Left ventricle myocardium inferior (tissue), 1 donor: Measurements from ENCODE around the gene ACOX3. TPM values are rescaled to one million over a fixed set of nuclear protein-coding genes. Genes with fewer than 3 reads are reported as not detected.
A peak's percentile ranks its signal among the peaks of the same experiment; 100 is the strongest.

Experiments used
- DNase-seq: peaks from one replicate; pipeline ENCODE4 v3.0.0-alpha.2; 2020
- H3K27ac ChIP-seq: fragments of 200-600 bp; replicated peaks from 2 replicates; pipeline ENCODE4 v1.8.0; 2021
- H3K27me3 ChIP-seq: fragments of 200-600 bp; 2 replicates; pipeline ENCODE4 v1.8.0; 2021; ENCODE audit warnings: low read depth
- H3K36me3 ChIP-seq: fragments of 200-600 bp; 2 replicates; pipeline ENCODE4 v1.8.0; 2021
- H3K4me1 ChIP-seq: fragments of 200-600 bp; 2 replicates; pipeline ENCODE4 v1.8.0; 2021
- H3K4me3 ChIP-seq: fragments of 200-600 bp; 2 replicates; pipeline ENCODE4 v1.8.0; 2021; ENCODE audit warnings: mild to moderate bottlenecking, moderate library complexity
- H3K9me3 ChIP-seq: fragments of 200-600 bp; replicated peaks from 2 replicates; pipeline ENCODE4 v1.8.0; 2021
- intact Hi-C: fragments of 100-400 bp; cut with micrococcal nuclease; formaldehyde crosslinking; loops from one replicate; pipeline ENCODE4 v1.11.0; 2022
- total RNA-seq: library from RNA; stranded (reverse); fragmentation: NEBNext Ultra II Directional; extraction: Animal tissue kit (Norgen Biotek cat#: 25700); gene quantifications from one replicate; pipeline ENCODE4 v1.2.1, GENCODE V29; 2021
- TF ChIP-seq, protein P1 (sequence below): fragments of 200-600 bp; IDR thresholded peaks from 2 replicates; pipeline ENCODE4 v1.8.0; 2021; ENCODE audit warnings: antibody characterized with exemption, mild to moderate bottlenecking, borderline replicate concordance
- donor health status: DM: no; HTN: yes; CAD: no; lungs with severe emphysema.

The ACOX3 gene
- total RNA-seq, 1 donor from 2014 or later, result 22.0 TPM

DNA sequence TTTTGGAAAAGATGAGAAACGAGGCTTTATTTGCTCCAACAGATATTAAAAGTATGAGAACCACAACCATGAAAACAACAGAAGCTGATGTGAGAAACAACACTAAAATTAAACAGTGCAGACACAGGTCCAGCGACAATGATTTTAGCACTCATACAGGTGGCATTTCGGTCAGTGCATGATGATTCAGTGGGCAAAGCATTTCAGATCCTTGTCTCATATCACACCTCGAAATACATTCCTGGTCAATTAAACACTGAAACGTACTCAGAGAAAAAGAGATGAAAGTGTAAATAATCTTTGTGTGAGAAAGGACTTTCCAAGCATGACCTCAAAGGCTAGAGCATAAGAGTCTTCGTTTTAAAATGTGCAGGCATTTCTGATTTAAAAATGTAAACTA, 85.2 kb downstream of the ACOX3 start:
- peaks cover 38% of the 10 kb centered on the region for H3K4me1 ChIP-seq
- H3K4me3 ChIP-seq, result no peak overlapping the region
- no peaks in the 10 kb centered on the region for H3K36me3 ChIP-seq
- no peak for DNase-seq
- peak overlapping the region; percentile 37 for H3K27ac ChIP-seq
- intact Hi-C loops, result no loop called here
- no peaks in the 10 kb centered on the region for H3K9me3 ChIP-seq
- TF ChIP-seq, protein P1, sequence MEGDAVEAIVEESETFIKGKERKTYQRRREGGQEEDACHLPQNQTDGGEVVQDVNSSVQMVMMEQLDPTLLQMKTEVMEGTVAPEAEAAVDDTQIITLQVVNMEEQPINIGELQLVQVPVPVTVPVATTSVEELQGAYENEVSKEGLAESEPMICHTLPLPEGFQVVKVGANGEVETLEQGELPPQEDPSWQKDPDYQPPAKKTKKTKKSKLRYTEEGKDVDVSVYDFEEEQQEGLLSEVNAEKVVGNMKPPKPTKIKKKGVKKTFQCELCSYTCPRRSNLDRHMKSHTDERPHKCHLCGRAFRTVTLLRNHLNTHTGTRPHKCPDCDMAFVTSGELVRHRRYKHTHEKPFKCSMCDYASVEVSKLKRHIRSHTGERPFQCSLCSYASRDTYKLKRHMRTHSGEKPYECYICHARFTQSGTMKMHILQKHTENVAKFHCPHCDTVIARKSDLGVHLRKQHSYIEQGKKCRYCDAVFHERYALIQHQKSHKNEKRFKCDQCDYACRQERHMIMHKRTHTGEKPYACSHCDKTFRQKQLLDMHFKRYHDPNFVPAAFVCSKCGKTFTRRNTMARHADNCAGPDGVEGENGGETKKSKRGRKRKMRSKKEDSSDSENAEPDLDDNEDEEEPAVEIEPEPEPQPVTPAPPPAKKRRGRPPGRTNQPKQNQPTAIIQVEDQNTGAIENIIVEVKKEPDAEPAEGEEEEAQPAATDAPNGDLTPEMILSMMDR, result no peak
- H3K27me3 ChIP-seq, result no peaks in the 10 kb centered on the region

DNA sequence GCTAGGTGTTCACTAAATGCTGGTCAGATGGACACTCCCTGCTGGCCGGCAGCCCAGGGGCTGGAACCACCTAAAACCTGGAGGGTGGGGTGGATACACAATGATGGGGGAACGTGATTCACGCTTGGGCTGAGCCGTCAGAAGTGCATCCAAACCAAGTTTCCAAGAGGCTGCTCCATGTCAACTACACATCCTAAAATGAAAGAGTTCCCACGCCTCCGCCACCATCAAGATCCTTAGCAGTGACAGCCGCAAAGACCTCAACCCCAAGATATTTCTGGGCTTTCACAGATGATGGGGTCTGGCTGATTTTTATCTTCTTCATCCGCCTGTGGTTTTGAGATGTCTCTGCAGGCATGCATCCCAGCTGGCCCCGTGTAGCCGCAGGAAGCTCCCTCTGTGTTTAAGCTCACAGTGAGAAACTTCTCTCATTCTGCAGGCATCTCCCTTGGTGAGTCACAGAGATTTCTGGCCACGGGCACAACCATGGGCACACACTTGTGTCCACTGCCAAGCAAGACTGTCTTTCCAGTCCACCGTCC, 86.5 kb downstream of the ACOX3 start:
- Histone ChIP-seq H3K27ac (no peak overlapping the region), H3K4me3 (no peak overlapping the region), H3K4me1 (peaks cover 38% of the 10 kb centered on the region), H3K9me3 (no peaks in the 10 kb centered on the region), H3K36me3 (no peaks in the 10 kb centered on the region), H3K27me3 (no peaks in the 10 kb centered on the region)
- no peak for DNase-seq
- TF ChIP-seq, protein P1, result no peak
- intact Hi-C loops, result no loop called here

DNA sequence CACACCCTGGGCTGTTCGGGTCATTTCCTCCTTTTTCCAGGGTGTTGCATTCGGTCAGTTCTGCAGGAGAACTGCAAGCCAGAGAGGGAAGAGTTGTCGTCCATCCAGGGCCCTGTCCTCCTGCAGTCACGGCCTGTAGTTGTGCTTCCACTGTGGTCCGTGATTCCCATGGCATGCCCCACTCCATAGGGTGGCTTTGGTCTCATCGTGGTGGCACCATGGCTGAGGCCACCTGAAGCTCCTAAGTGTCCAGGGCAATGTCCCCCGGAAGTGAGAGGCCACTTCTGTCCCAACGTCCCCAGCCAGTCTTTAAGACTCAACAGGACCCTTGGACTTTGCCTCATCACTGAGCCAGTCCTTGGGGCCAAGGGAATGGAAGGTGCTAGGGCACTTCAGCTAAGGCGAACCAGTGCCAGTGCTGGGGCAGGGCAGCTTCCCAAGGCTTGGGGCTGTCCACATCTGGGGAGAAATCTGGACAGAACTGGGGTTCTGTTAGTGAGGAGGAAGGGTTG, 87.3 kb downstream of the ACOX3 start:
- H3K27me3 ChIP-seq, result no peaks in the 10 kb centered on the region
- no peak for DNase-seq
- no peak overlapping the region for H3K27ac ChIP-seq
- TF ChIP-seq, protein P1, result no peak
- no peak overlapping the region for H3K4me3 ChIP-seq
- peaks cover 38% of the 10 kb centered on the region for H3K4me1 ChIP-seq
- no peaks in the 10 kb centered on the region for H3K9me3 ChIP-seq
- no peaks in the 10 kb centered on the region for H3K36me3 ChIP-seq
- intact Hi-C loops, result no loop called here

DNA sequence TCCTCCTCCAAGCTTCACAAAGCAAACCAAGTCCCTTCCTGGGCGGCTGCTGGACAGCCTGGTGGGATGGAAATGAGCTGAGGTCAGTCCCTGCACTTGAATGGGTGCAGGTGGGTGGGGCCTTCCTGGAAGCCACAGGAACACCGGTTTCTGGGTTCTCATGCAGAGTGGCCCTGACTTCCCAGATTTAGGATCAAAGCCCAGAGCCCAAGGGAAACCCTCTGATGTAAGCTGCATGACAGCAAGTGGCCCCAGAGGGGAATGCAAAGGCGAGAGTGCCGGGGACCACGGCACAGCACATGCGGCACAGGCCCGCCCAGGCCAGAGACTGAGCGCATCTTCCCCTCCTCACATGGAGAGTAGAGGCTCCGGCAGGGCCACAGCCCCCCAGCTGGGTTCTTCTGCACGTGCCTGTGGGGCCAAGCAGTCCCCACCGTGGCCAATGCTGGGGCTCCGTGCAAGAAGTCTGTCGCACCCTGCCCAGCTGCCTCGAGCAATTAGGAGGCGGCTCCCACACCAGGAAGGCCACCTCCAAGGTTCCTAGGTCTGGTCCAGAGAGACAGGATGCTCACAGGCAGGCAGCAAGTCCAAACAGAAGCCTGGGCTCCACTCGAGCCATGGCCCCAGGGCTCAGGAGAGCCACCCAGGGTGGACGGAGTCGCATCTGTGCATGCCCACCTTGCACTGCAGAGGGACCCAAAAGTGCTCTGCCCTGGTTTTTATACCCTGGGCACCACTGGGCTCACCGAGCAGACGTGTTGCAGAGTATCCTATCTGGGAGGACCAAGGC, 88.0 kb downstream of the ACOX3 start:
- peak overlapping the region; percentile 60 for H3K27ac ChIP-seq
- TF ChIP-seq, protein P1, result no peak
- peak; percentile 31 for DNase-seq
- intact Hi-C loops, result no loop called here
- H3K4me1 ChIP-seq, result peaks cover 38% of the 10 kb centered on the region
- no peaks in the 10 kb centered on the region for H3K27me3 ChIP-seq
- H3K36me3 ChIP-seq, result no peaks in the 10 kb centered on the region
- no peaks in the 10 kb centered on the region for H3K9me3 ChIP-seq
- H3K4me3 ChIP-seq, result no peak overlapping the region

DNA sequence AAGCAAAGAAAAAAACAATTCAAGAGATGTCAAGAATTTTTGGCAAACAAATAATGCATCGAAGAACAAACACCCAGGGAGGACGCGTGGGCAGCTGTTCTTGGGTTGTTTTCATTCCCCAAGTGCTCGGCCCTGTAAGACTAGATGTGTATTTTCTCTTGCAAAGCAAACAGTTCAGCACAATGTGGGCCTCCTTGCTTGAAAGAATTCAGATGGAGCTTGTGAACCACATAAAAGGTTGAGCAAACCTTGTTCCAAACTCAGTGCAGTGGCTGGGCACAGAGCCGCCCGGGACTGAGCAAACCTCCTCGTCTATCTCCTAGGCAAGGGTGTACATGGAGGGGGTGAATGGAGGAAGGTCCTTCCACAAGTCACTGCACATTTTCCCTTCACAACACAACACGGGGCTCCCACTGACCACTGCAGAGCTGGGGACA, 88.6 kb downstream of the ACOX3 start:
- no peak for DNase-seq
- no peaks in the 10 kb centered on the region for H3K36me3 ChIP-seq
- H3K27me3 ChIP-seq, result no peaks in the 10 kb centered on the region
- no peak overlapping the region for H3K4me3 ChIP-seq
- peaks cover 39% of the 10 kb centered on the region for H3K4me1 ChIP-seq
- peak overlapping the region; percentile 60 for H3K27ac ChIP-seq
- H3K9me3 ChIP-seq, result no peaks in the 10 kb centered on the region
- TF ChIP-seq, protein P1, result no peak
- intact Hi-C loops, result no loop called here
